HCT116 (cell line): ENCODE measurements around the gene TCEA2. TPM values are rescaled to one million over a fixed set of nuclear protein-coding genes. Genes with fewer than 3 reads are reported as not detected.

Experiments used
- ATAC-seq: fragments of 200-7000 bp; cut with Tn5 transposase; 2 replicates; pipeline ENCODE4 v1.9.1; 2020; ENCODE audit warnings: mild to moderate bottlenecking, moderate library complexity
- BruUV-seq: library from RNA; stranded (reverse); fragments of 400-500 nt; replicated peaks from 2 replicates; lab custom pipeline; 2021; lab: Mats Ljungman, UMichigan
- CTCF ChIA-PET: fragments of 300-600 bp; sonication (Branson Sonifier 250); formaldehyde crosslinking; loops from one replicate; lab custom pipeline; 2021; ENCODE audit warnings: antibody characterized with exemption; lab: Charles Lee
- POLR2A ChIA-PET: fragments of 300-600, 350-600 bp; sonication (Branson Sonifier 250); formaldehyde crosslinking; loops from one replicate; lab custom pipeline; 2021; ENCODE audit warnings: antibody characterized with exemption; lab: Charles Lee
- RAD21 ChIA-PET, 2 experiments: fragments of 300-600 bp; sonication (Branson Sonifier 250); formaldehyde crosslinking; loops; one replicate each; lab custom pipeline; 2023; ENCODE audit warnings: low total read pairs in 2 of 2; ENCODE audit not compliant: uncharacterized antibody in 2 of 2, unreplicated experiment in 2 of 2, low non-redundant PET in 1 of 2; lab: Charles Lee
- DNase-seq: peaks from one replicate; pipeline ENCODE4 v3.0.0-alpha.2; 2010; ENCODE audit warnings: low read depth, low spot score
- H2AFZ ChIP-seq: fragments of 200-600 bp; shearing (Covaris generic), sonication (generic); 2 replicates; pipeline ENCODE4 v1.6.1; 2017; ENCODE audit warnings: low read depth, mixed run types, mixed read lengths, antibody characterized with exemption, low read length; ENCODE audit not compliant: poor library complexity, severe bottlenecking
- H3K27ac ChIP-seq: 2 replicates; pipeline ENCODE4 v1.5.1; 2012; ENCODE audit warnings: low read depth, low read length
- H3K27me3 ChIP-seq: fragments of 200-600 bp; sonication (generic); 2 replicates; pipeline ENCODE4 v1.6.1; 2016; ENCODE audit warnings: mixed run types, low read length, mixed read lengths; ENCODE audit not compliant: insufficient read depth
- H3K36me3 ChIP-seq, 2 experiments: fragments of 200-500 bp in 1 of 2; fragments of 200-600 bp in 1 of 2; sonication (Bioruptor generic) in 1 of 2; sonication (generic) in 1 of 2; 2 replicates each; pipeline versions ENCODE4 v1.5.1 to v1.6.1; 2014 to 2016; ENCODE audit warnings: low read length in 2 of 2, inconsistent platforms in 1 of 2, mixed read lengths in 1 of 2, mixed run types in 1 of 2; ENCODE audit not compliant: insufficient read depth in 2 of 2, control insufficient read depth in 1 of 2
- H3K4me1 ChIP-seq, 2 experiments: fragments of 200-600 bp in 1 of 2; sonication (generic) in 1 of 2; 2 replicates each; pipeline versions ENCODE4 v1.5.1 to v1.6.1; 2012 to 2017; ENCODE audit warnings: low read length in 2 of 2, inconsistent platforms in 1 of 2, mild to moderate bottlenecking in 1 of 2, mixed read lengths in 1 of 2, mixed run types in 1 of 2, moderate library complexity in 1 of 2; ENCODE audit not compliant: insufficient read depth in 2 of 2, control insufficient read depth in 1 of 2
- H3K4me2 ChIP-seq: fragments of 200-600 bp; sonication (generic); 2 replicates; pipeline ENCODE4 v1.6.1; 2017; ENCODE audit warnings: mixed run types, low read length, mixed read lengths
- H3K4me3 ChIP-seq, 2 experiments: fragments of 200-600 bp in 1 of 2; sonication (generic) in 1 of 2; replicated peaks in 1 of 2; 2 replicates each; pipeline ENCODE4 v1.5.1; 2011 to 2016; ENCODE audit warnings: low read length in 2 of 2, control low read depth in 1 of 2, low read depth in 1 of 2, mild to moderate bottlenecking in 1 of 2, mixed read lengths in 1 of 2, mixed run types in 1 of 2
- H3K79me2 ChIP-seq: fragments of 200-600 bp; sonication (generic); 2 replicates; pipeline ENCODE4 v1.6.1; 2017; ENCODE audit warnings: mild to moderate bottlenecking, mixed run types, low read length, moderate library complexity, mixed read lengths; ENCODE audit not compliant: insufficient read depth
- H3K9ac ChIP-seq: fragments of 200-600 bp; sonication (generic); 2 replicates; pipeline ENCODE4 v1.6.1; 2016; ENCODE audit warnings: low read length, mixed read lengths
- H3K9me2 ChIP-seq: fragments of 200-600 bp; sonication (generic), shearing (Covaris generic); 2 replicates; pipeline ENCODE4 v1.6.1; 2017; ENCODE audit warnings: mixed run types, mild to moderate bottlenecking, moderate library complexity; ENCODE audit not compliant: insufficient read depth
- H3K9me3 ChIP-seq, 2 experiments: fragments of 200-500 bp in 1 of 2; fragments of 200-600 bp in 1 of 2; sonication (Bioruptor generic) in 1 of 2; sonication (generic) in 1 of 2; 2 replicates each; pipeline ENCODE4 v1.6.1; 2014 to 2017; ENCODE audit warnings: low read length in 2 of 2, mixed read lengths in 2 of 2, inconsistent platforms in 1 of 2, low read depth in 1 of 2, mild to moderate bottlenecking in 1 of 2, mixed run types in 1 of 2, moderate library complexity in 1 of 2; ENCODE audit not compliant: control insufficient read depth in 1 of 2, insufficient read depth in 1 of 2
- H4K20me1 ChIP-seq: fragments of 200-600 bp; sonication (generic), shearing (Covaris generic); 2 replicates; pipeline ENCODE4 v1.6.1; 2017; ENCODE audit warnings: mixed run types, mild to moderate bottlenecking, moderate library complexity; ENCODE audit not compliant: insufficient read depth
- CEBPB ChIP-seq: IDR thresholded peaks from 2 replicates; pipeline ENCODE4 v1.6.1; 2012; ENCODE audit warnings: low read depth
- CTCF ChIP-seq, 3 experiments: fragments of 200-600 bp in 1 of 3; sonication (generic) in 1 of 3; IDR thresholded peaks in 2 of 3; conservative IDR thresholded peaks in 1 of 3; 2 replicates each; pipeline ENCODE4 v1.5.1; 2012 to 2017; ENCODE audit warnings: low read depth in 2 of 3, low read length in 2 of 3, antibody characterized with exemption in 1 of 3, borderline replicate concordance in 1 of 3, control low read depth in 1 of 3, mild to moderate bottlenecking in 1 of 3, mixed read lengths in 1 of 3, mixed run types in 1 of 3, moderate library complexity in 1 of 3; ENCODE audit not compliant: insufficient read depth in 1 of 3
- EZH2 ChIP-seq: fragments of 200-600 bp; sonication (generic); IDR thresholded peaks from 2 replicates; pipeline ENCODE4 v1.6.1; 2017; ENCODE audit warnings: antibody characterized with exemption, mixed run types
- EZH2phosphoT487 ChIP-seq: fragments of 200-600 bp; IDR thresholded peaks from 2 replicates; pipeline ENCODE4 v1.6.1; 2018; ENCODE audit warnings: antibody characterized with exemption, borderline replicate concordance
- POLR2A ChIP-seq: IDR thresholded peaks from 2 replicates; pipeline ENCODE4 v1.7.0; 2011; ENCODE audit warnings: borderline replicate concordance; ENCODE audit not compliant: insufficient read depth, insufficient read length; ENCODE audit errors: extremely low read depth
- SIN3A ChIP-seq: IDR thresholded peaks from 2 replicates; pipeline ENCODE4 v1.6.1; 2012; ENCODE audit warnings: low read depth
- SP1 ChIP-seq: IDR thresholded peaks from 2 replicates; pipeline ENCODE4 v1.6.1; 2012; ENCODE audit warnings: low read depth
- SRF ChIP-seq: IDR thresholded peaks from 2 replicates; pipeline ENCODE4 v1.6.1; 2012; ENCODE audit warnings: low read depth
- TCF7L2 ChIP-seq: IDR thresholded peaks from 2 replicates; pipeline ENCODE4 v1.7.0; 2011; ENCODE audit warnings: borderline replicate concordance, inconsistent platforms; ENCODE audit not compliant: insufficient read depth, insufficient read length; ENCODE audit errors: extremely low read depth
- ZBTB33 ChIP-seq: IDR thresholded peaks from 2 replicates; pipeline ENCODE4 v1.6.1; 2011; ENCODE audit warnings: mild to moderate bottlenecking, low read length, moderate library complexity; ENCODE audit not compliant: insufficient replicate concordance; ENCODE audit errors: extremely low read depth
- ZFX ChIP-seq: fragments of 450-650 bp; IDR thresholded peaks from 2 replicates; pipeline ENCODE4 v1.6.1; 2017
- ZNF274 ChIP-seq: fragments of 200-500 bp; sonication (Bioruptor generic); IDR thresholded peaks from 2 replicates; pipeline ENCODE4 v1.6.1; 2014; ENCODE audit warnings: mild to moderate bottlenecking, low read depth, low read length, inconsistent platforms
- intact Hi-C: fragments of 100-400 bp; cut with micrococcal nuclease; formaldehyde crosslinking; loops from 2 replicates; pipeline ENCODE4 v1.10.0; 2022
- total RNA-seq: library from RNA; stranded (reverse); gene quantifications from one replicate; pipeline ENCODE4 v1.2.1, GENCODE V29; 2021; ENCODE audit not compliant: unreplicated experiment

TCEA2 gene
- total RNA-seq, 1 experiment from 2014 or later = 29.7 TPM

- POLR2A ChIA-PET = no interaction called here
- H3K4me1 ChIP-seq = no peaks in the 10 kb centered on the region
Measured at GRCh38 chr20:64023361-64024140, 39.4 kb upstream of the TCEA2 start.

More at GRCh38 chr20:64023361-64024140, 39.4 kb upstream of the TCEA2 start:
- no peak for ATAC-seq
- Histone ChIP-seq H3K36me3 (peaks cover 37 to 44% of the 10 kb centered on the region in 2 experiments), H2AFZ (no peak overlapping the region), H3K79me2 (no peaks in the 10 kb centered on the region), H3K9ac (no peak overlapping the region), H3K9me2 (no peaks in the 10 kb centered on the region), H3K9me3 (no peaks in the 10 kb centered on the region), H3K4me3 (no peak overlapping the region), H3K27me3 (no peaks in the 10 kb centered on the region), H4K20me1 (no peaks in the 10 kb centered on the region), H3K4me2 (no peak overlapping the region), H3K27ac (no peak overlapping the region)
- no TSS peak for BruUV-seq
- ChIA-PET RAD21 (no interaction called here), CTCF (interaction anchor here (0.6 kb wide), 1 partner anchor 38 kb away, joined by 3 read pairs; no protein-coding TSS in a partner anchor)
- intact Hi-C loops = no loop called here
- TF ChIP-seq EZH2phosphoT487 (no peak), SIN3A (no peak), EZH2 (no peak), CTCF (IDR thresholded peaks at IDR 0.05 in 2 of 3, conservative IDR thresholded peaks at IDR 0.05 in 1 of 3; ENCODE audit: borderline replicate concordance in 1 of 3, insufficient read depth in 1 of 3, low read depth in 2 of 3, low read length in 2 of 3) (no peak), ZBTB33 (no peak), ZFX (no peak), POLR2A (no peak), SP1 (no peak), CEBPB (no peak), TCF7L2 (no peak), ZNF274 (no peak), SRF (no peak)
- DNase-seq = no peak
